DND-41 (cell line): ENCODE results near the gene MED25.

Experiments
- ATAC-seq: fragments of 200-7000 bp; cut with Tn5 transposase; 3 replicates; pipeline ENCODE4 v1.9.1; 2021; ENCODE audit warnings: low read depth; ENCODE audit not compliant: insufficient read depth
- DNase-seq: peaks from one replicate; pipeline ENCODE4 v3.0.0-alpha.2; 2020
- H2AFZ ChIP-seq: 2 replicates; pipeline ENCODE4 v1.6.0; 2012; ENCODE audit warnings: low read depth, low read length
- H3K27ac ChIP-seq: 2 replicates; pipeline ENCODE4 v1.5.1; 2012; ENCODE audit warnings: low read length, inconsistent platforms
- H3K27me3 ChIP-seq: fragments of 200-600 bp; sonication (generic); 2 replicates; pipeline ENCODE4 v1.6.0; 2012; ENCODE audit warnings: low read length, mild to moderate bottlenecking, inconsistent platforms; ENCODE audit not compliant: insufficient read depth, poor library complexity
- H3K36me3 ChIP-seq: 2 replicates; pipeline ENCODE4 v1.5.1; 2012; ENCODE audit warnings: low read length, inconsistent platforms; ENCODE audit not compliant: insufficient read depth
- H3K4me1 ChIP-seq: 2 replicates; pipeline ENCODE4 v1.5.1; 2012; ENCODE audit warnings: mild to moderate bottlenecking, low read length; ENCODE audit not compliant: insufficient read depth
- H3K4me2 ChIP-seq: 2 replicates; pipeline ENCODE4 v1.6.0; 2012; ENCODE audit warnings: mild to moderate bottlenecking, moderate library complexity, low read length, inconsistent platforms; ENCODE audit not compliant: insufficient read depth
- H3K4me3 ChIP-seq, 2 experiments: fragments of 200-600 bp in 1 of 2; shearing (Covaris generic) in 1 of 2; 2 replicates each; pipeline ENCODE4 v1.5.1; 2012 to 2016; ENCODE audit warnings: inconsistent platforms in 2 of 2, low read length in 2 of 2, mild to moderate bottlenecking in 2 of 2, low read depth in 1 of 2, moderate library complexity in 1 of 2
- H3K79me2 ChIP-seq: 2 replicates; pipeline ENCODE4 v1.6.0; 2012; ENCODE audit warnings: low read length, inconsistent platforms; ENCODE audit not compliant: insufficient read depth
- H3K9ac ChIP-seq: 2 replicates; pipeline ENCODE4 v1.6.0; 2012; ENCODE audit warnings: low read depth, mild to moderate bottlenecking, inconsistent platforms, low read length, moderate library complexity
- H3K9me3 ChIP-seq: 2 replicates; pipeline ENCODE4 v1.5.1; 2012; ENCODE audit warnings: low read length, moderate library complexity, mild to moderate bottlenecking, inconsistent platforms; ENCODE audit not compliant: insufficient read depth, severe bottlenecking
- H4K20me1 ChIP-seq: 2 replicates; pipeline ENCODE4 v1.6.0; 2012; ENCODE audit warnings: low read length; ENCODE audit not compliant: insufficient read depth
- EZH2 ChIP-seq: IDR thresholded peaks from 3 replicates; pipeline ENCODE4 v1.6.1; 2012; ENCODE audit warnings: borderline replicate concordance, low read depth, mild to moderate bottlenecking, moderate library complexity, low read length, inconsistent platforms; ENCODE audit not compliant: severe bottlenecking
- TF ChIP-seq, protein P1 (sequence below): IDR thresholded peaks from 2 replicates; pipeline ENCODE4 v1.5.1; 2012; ENCODE audit warnings: borderline replicate concordance, low read length, moderate library complexity, mild to moderate bottlenecking; ENCODE audit not compliant: poor library complexity, severe bottlenecking; ENCODE audit errors: extremely low read depth

Gene MED25

DNA sequence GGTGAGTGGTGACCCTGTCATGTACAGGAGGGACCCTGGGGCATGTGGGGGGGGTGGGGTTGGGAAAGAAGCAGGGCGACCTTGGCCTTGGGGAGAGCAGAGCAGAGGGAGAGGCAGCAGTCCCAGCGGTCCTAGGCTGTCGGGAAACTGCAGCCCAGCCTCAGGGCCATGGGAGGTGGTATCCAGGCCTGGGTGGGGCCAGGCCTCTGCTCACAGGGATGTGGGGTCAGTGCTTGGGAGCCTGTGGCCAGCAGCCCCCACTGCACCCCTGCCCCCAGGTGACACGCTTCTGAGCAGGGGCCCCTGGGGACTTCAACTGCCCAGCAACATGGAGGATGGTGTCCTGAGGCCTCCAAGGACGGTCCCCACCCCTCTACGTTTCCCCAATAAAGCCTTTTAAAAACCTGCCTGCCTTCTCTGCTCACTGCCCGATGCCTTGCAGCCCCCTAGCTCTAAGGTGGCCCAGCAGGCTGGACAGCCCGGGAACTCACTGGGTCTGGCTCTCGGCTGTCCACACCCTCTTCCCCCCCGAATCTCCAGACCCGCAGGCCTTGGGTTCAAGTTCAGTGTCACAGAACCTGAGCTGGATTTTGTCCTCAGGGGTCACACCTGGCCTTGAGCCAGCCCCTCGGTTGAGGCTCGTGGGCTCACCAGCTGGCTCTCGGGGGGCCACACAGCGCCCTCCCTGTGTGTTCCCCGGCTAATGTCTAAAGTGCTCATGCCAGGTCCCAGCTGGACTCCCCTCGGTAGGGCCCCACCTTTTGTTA, 42.4 kb downstream of the MED25 start:
- DNase-seq = no peak
- Histone ChIP-seq H3K4me1 (peaks cover 19% of the 10 kb centered on the region), H3K79me2 (peaks cover 43% of the 10 kb centered on the region), H3K4me3 (no peak overlapping the region), H3K9ac (no peak overlapping the region), H2AFZ (no peak overlapping the region), H4K20me1 (peaks cover 83% of the 10 kb centered on the region), H3K27me3 (no peaks in the 10 kb centered on the region), H3K36me3 (peaks cover 87% of the 10 kb centered on the region), H3K9me3 (no peaks in the 10 kb centered on the region), H3K27ac (no peak overlapping the region), H3K4me2 (no peak overlapping the region)
- no peak for TF ChIP-seq EZH2
- TF ChIP-seq, protein P1, sequence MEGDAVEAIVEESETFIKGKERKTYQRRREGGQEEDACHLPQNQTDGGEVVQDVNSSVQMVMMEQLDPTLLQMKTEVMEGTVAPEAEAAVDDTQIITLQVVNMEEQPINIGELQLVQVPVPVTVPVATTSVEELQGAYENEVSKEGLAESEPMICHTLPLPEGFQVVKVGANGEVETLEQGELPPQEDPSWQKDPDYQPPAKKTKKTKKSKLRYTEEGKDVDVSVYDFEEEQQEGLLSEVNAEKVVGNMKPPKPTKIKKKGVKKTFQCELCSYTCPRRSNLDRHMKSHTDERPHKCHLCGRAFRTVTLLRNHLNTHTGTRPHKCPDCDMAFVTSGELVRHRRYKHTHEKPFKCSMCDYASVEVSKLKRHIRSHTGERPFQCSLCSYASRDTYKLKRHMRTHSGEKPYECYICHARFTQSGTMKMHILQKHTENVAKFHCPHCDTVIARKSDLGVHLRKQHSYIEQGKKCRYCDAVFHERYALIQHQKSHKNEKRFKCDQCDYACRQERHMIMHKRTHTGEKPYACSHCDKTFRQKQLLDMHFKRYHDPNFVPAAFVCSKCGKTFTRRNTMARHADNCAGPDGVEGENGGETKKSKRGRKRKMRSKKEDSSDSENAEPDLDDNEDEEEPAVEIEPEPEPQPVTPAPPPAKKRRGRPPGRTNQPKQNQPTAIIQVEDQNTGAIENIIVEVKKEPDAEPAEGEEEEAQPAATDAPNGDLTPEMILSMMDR = no peak
- ATAC-seq = no peak

DNA sequence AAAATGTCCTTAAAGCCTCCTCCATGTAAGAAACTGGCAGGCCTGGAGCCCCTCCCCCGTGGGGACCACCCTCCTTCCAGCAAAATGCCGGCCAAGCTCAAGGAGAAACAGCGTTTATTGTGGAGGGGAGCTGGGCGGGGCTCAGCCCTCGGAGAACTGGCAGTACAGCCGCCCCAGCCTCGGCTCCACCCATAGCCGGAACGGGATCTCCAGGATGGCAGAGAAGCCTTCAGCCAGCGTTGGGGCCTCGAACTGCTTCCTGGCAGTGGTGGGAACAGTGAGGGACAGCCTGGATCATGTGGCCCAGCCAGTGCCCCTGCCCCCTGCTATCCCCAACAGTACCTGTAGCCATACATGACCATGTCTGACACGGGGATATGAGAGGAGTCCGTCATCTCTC, 43.0 kb downstream of the MED25 start:
- Histone ChIP-seq H3K36me3 (peaks cover 85% of the 10 kb centered on the region), H3K27ac (no peak overlapping the region), H4K20me1 (peaks cover 83% of the 10 kb centered on the region), H3K79me2 (peaks cover 43% of the 10 kb centered on the region), H3K4me1 (peaks cover 25% of the 10 kb centered on the region), H3K27me3 (no peaks in the 10 kb centered on the region), H3K4me3 (no peak overlapping the region), H2AFZ (no peak overlapping the region), H3K9ac (no peak overlapping the region), H3K9me3 (no peaks in the 10 kb centered on the region), H3K4me2 (no peak overlapping the region)
- ATAC-seq (no peak), DNase-seq (no peak)
- TF ChIP-seq, protein P1 = no peak

DNA sequence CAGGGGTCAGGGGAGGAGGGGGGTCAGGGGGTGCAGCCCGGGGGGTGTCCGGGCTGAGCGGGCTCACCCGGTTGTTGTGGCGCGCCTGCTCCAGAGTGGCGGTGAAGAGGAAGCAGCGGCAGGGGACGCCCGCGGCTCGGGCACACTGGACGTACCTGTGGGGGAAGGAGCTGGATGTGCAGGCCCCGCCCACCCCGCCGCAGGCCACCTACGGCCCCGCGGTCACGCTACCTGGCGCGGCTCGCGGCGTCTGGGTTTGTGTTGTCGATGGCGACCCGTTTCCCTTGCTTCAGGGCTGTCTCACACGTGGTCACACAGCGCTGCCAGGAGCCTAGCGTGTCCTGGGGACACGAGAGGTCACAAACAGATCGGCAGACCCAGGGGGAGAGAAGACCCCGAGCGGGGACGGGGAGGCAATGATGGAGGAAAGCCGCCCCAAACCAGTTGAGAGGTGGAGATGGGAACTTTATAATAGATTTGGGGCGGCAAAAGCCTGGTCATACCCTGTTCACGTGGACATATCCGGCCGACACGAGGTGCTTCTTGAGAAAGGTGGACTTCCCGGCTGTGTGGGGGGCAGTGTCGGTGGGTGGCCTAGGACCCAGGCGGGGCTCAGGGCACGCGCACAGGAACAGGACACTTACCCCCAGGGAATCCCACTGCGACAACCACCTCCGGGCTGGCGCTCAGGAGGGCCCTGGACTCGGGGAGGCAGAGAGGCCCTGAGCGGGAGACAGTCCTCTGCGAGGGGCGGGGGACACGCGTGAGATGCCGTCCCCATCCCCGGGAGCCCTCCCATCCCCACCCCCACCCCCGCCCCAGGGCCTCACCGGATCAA, 43.7 kb downstream of the MED25 start:
- ATAC-seq = no peak
- DNase-seq = no peak

More for the DNA sequence above, 43.7 kb downstream of the MED25 start:
- peaks cover 43% of the 10 kb centered on the region for H3K79me2 ChIP-seq
- H3K4me3 ChIP-seq = no peak overlapping the region
- H3K4me2 ChIP-seq = no peak overlapping the region
- H3K27ac ChIP-seq = no peak overlapping the region
- H3K27me3 ChIP-seq = no peaks in the 10 kb centered on the region
- H3K9me3 ChIP-seq = no peaks in the 10 kb centered on the region
- H4K20me1 ChIP-seq = peaks cover 83% of the 10 kb centered on the region
- peaks cover 82% of the 10 kb centered on the region for H3K36me3 ChIP-seq
- H3K4me1 ChIP-seq = peaks cover 31% of the 10 kb centered on the region
- H3K9ac ChIP-seq = no peak overlapping the region
- TF ChIP-seq EZH2 = no peak
- TF ChIP-seq, protein P1 = no peak
- H2AFZ ChIP-seq = no peak overlapping the region
